AG09309 (cell line): ENCODE results near the gene FN3KRP.
"Not testable (repeated sequence)": the region's sequence is repeated elsewhere in the genome, so short reads cannot be mapped to it uniquely, and the experiment has no call there.

Source experiments
- DNase-seq: peaks from one replicate; pipeline ENCODE4 v3.0.0-alpha.2; 2010; ENCODE audit warnings: low read depth
- H3K4me3 ChIP-seq: 2 replicates; pipeline ENCODE4 v1.5.1; 2011; ENCODE audit warnings: mild to moderate bottlenecking, low read depth, low read length, moderate library complexity; ENCODE audit not compliant: control insufficient read depth
- TF ChIP-seq, protein P1 (sequence below): IDR thresholded peaks from 2 replicates; pipeline ENCODE4 v1.5.1; 2011; ENCODE audit warnings: mild to moderate bottlenecking, low read depth, low read length, inconsistent platforms; ENCODE audit not compliant: insufficient read depth, control insufficient read depth; ENCODE audit errors: missing control alignments

The FN3KRP gene

GRCh38 chr17:82737967-82738877 is 21.7 kb downstream of the FN3KRP start:
- no peak for DNase-seq
- H3K4me3 ChIP-seq: no peak overlapping the region
- TF ChIP-seq, protein P1, sequence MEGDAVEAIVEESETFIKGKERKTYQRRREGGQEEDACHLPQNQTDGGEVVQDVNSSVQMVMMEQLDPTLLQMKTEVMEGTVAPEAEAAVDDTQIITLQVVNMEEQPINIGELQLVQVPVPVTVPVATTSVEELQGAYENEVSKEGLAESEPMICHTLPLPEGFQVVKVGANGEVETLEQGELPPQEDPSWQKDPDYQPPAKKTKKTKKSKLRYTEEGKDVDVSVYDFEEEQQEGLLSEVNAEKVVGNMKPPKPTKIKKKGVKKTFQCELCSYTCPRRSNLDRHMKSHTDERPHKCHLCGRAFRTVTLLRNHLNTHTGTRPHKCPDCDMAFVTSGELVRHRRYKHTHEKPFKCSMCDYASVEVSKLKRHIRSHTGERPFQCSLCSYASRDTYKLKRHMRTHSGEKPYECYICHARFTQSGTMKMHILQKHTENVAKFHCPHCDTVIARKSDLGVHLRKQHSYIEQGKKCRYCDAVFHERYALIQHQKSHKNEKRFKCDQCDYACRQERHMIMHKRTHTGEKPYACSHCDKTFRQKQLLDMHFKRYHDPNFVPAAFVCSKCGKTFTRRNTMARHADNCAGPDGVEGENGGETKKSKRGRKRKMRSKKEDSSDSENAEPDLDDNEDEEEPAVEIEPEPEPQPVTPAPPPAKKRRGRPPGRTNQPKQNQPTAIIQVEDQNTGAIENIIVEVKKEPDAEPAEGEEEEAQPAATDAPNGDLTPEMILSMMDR: no peak

DNA sequence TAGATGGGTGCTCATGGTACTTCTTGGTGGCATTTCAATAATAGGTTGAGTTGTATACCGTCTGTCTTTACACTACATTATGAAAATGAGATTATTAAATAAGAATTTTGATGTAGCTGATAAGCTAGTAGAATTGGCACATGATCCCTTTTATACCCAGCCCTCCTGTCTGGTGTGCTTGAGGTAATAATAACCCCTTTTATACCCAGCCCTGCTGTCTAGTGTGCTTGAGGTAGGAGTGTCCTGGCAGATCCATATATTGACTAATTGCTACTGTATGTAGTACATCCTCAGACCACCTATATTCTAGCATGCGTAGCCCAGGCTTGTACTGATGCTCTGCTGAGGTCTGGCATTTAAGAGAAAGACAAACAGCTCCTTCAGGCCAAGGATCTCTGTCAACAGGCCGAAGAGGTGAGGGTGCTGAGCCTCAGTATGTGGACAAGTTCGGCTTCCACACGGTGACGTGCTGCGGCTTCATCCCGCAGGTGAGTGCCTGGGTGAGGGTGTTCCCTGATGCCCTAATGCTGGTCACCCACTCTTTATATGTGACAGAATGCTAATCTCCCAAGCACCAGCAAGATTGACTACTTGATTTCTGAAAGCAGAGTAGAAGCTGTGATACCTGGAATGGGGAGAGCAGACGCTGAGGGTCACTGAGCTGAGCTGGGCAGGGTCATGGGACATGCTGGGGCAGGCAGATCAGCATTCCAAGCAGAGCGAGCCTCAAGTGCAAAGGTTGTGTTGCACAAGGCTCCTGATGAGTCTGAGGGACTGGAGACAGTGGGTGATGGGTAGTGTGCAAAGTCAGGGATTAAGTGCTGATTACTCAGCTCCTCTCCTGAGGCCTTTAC is 24.6 kb downstream of the FN3KRP start:
- no peak for DNase-seq
- TF ChIP-seq, protein P1: no peak
- no peak overlapping the region for H3K4me3 ChIP-seq

DNA sequence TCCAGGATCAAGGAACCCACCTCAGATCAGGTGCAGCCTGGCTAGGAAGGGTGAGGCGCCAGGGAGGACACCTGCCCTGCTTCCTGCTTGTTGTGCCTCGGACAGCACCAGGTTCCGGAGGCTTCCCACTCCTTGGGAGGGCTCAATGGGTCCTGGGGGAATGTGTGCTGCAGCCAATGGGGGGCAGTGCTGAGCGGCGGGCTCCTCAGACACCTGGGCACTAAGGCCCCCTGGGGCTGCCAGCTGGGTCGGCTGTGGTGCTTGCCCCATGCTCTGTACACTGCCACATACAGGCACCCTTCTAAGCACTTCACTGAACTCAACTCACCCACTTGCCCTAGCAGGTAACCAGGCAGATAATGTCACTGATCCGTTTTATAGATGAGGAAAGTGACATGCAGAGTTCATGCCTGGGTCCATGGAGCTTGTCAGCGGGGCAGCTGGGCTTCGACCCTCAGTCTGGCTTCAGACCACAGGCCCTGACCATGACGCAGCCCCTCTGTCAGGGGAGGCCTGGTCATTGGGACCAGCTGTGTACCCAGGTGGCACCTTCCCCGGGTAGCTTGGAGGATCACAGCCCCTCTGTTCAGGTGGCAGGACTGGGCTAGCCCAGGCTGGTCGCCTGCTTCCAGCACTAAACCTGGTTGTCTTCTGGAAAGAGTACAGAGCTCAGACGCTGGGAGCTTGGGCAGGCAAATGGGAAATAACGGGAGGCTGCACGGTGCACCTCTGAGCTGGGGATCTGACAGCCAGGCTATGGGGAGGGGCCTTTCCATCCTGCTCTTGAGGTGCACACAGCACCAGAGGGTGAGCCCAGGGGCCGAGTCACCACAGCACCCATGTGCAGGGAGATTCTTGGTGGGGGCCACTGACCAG is 27.1 kb downstream of the FN3KRP start:
- TF ChIP-seq, protein P1: no peak
- DNase-seq: no peak
- H3K4me3 ChIP-seq: no peak overlapping the region

- not testable (repeated sequence) for H3K4me3 ChIP-seq, DNase-seq
Observed at GRCh38 chr17:82744736-82745135, 28.2 kb downstream of the FN3KRP start.

- H3K4me3 ChIP-seq: no peak overlapping the region
- DNase-seq: no peak
- TF ChIP-seq, protein P1: no peak
Observed at GRCh38 chr17:82745524-82745923, 29.0 kb downstream of the FN3KRP start.

DNA sequence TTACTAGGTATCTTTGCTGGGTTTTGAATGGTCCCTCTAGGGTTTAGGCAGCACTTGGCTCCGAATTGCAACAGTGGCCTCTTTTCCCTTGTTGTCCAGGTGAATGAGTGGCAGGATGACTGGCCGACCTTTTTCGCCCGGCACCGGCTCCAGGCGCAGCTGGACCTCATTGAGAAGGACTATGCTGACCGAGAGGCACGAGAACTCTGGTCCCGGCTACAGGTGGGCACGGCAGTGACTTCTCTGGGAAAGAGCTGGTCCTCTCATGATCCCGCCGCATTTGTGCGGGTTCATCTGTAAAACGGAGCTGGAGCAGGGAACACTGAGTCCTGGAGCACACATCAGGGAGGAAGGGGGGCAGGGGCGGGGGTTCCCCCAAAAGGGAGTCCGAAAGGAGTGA is 32.2 kb downstream of the FN3KRP start:
- no peak overlapping the region for H3K4me3 ChIP-seq
- TF ChIP-seq, protein P1: no peak
- DNase-seq: no peak
